Amygdala (tissue), 56 donors: Measurements from ENCODE around the gene CYP2E1.
A peak's percentile ranks its signal among the peaks of the same experiment; 100 is the strongest.
"Not testable (repeated sequence)": the region's sequence is repeated elsewhere in the genome, so short reads cannot be mapped to it uniquely, and the experiment has no call there.

Experiments used
- DNase-seq, 56 donors: peaks; one replicate each; lab custom pipeline; 2025; lab: John Stamatoyannopoulos, UW

CYP2E1 gene

GRCh38 chr10:133527771-133528271 is 658 bp downstream of the CYP2E1 start:
- peak in 4 of 56 donors; percentile 12 to 33 (median 19) for DNase-seq

- DNase-seq: no peak
Measured at GRCh38 chr10:133528296-133528844, 1.2 kb downstream of the CYP2E1 start.

- DNase-seq: no peak
Measured at GRCh38 chr10:133528845-133529575, 1.8 kb downstream of the CYP2E1 start.

GRCh38 chr10:133529576-133529946 is 2.4 kb downstream of the CYP2E1 start:
- no peak for DNase-seq

- no peak for DNase-seq
Measured at GRCh38 chr10:133530506-133530905, 3.3 kb downstream of the CYP2E1 start.

GRCh38 chr10:133532871-133533270 is 5.7 kb downstream of the CYP2E1 start:
- peak in 3 of 56 donors; percentile 16 to 52 (median 22) for DNase-seq

GRCh38 chr10:133534417-133534816 is 7.3 kb downstream of the CYP2E1 start:
- no peak for DNase-seq

- DNase-seq: no peak
Measured at GRCh38 chr10:133536198-133536597, 9.0 kb downstream of the CYP2E1 start.

- no peak for DNase-seq
Measured at GRCh38 chr10:133537546-133538545, 10.7 kb downstream of the CYP2E1 start.

- not testable (repeated sequence) for DNase-seq
Measured at GRCh38 chr10:133541441-133541975, 14.3 kb downstream of the CYP2E1 start.

- no peak for DNase-seq
Measured at GRCh38 chr10:133544506-133544905, 17.3 kb downstream of the CYP2E1 start.

- DNase-seq: no peak
Measured at GRCh38 chr10:133554600-133554999, 27.4 kb downstream of the CYP2E1 start.

- DNase-seq: no peak
Measured at GRCh38 chr10:133555521-133555920, 28.4 kb downstream of the CYP2E1 start.

- no peak for DNase-seq
Measured at GRCh38 chr10:133557381-133557780, 30.2 kb downstream of the CYP2E1 start.

GRCh38 chr10:133559216-133559615 is 32.1 kb downstream of the CYP2E1 start:
- DNase-seq: no peak

- DNase-seq: no peak
Measured at GRCh38 chr10:133564816-133565215, 37.7 kb downstream of the CYP2E1 start.

GRCh38 chr10:133565441-133566294 is 38.5 kb downstream of the CYP2E1 start, which contains the start of gene SYCE1:
TSS of gene SYCE1 (minus strand) at chr10:133565583. CDS start at chr10:133565529, 54 bp downstream.
- DNase-seq: peak in 1 of 56 donors; percentile 19

GRCh38 chr10:133567119-133567518 is 40.0 kb downstream of the CYP2E1 start:
- no peak for DNase-seq

GRCh38 chr10:133567609-133568286 is 40.6 kb downstream of the CYP2E1 start:
- DNase-seq: no peak
